ENCODE data around the gene TRPV5.

DNA sequence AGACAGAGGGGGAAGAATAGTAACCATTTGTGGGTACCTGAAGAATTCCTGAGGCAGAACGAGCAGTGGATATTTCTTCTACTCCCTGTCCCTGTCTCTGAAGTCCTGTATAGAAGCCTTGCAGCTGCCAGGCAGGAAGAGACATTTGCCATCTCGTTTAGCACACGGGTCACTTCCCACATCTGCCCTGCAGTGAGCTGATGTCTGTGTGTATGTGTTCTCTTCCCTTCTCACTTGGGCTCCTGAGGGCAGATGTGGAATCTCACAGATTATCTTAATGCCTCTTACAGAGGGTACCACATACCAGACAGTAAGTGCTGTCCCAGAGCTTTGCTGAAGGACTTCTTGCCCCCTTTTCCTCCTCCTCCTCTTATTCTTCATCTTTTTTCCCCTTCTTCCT lies 33.9 kb downstream of the TRPV5 start:
- TF ChIP-seq POLR2A (IDR thresholded peaks at IDR 0.05) (no peak), EP300 (IDR thresholded peaks at IDR 0.05) (no peak)
- TF ChIP-seq, protein P1, sequence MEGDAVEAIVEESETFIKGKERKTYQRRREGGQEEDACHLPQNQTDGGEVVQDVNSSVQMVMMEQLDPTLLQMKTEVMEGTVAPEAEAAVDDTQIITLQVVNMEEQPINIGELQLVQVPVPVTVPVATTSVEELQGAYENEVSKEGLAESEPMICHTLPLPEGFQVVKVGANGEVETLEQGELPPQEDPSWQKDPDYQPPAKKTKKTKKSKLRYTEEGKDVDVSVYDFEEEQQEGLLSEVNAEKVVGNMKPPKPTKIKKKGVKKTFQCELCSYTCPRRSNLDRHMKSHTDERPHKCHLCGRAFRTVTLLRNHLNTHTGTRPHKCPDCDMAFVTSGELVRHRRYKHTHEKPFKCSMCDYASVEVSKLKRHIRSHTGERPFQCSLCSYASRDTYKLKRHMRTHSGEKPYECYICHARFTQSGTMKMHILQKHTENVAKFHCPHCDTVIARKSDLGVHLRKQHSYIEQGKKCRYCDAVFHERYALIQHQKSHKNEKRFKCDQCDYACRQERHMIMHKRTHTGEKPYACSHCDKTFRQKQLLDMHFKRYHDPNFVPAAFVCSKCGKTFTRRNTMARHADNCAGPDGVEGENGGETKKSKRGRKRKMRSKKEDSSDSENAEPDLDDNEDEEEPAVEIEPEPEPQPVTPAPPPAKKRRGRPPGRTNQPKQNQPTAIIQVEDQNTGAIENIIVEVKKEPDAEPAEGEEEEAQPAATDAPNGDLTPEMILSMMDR (IDR thresholded peaks at IDR 0.05) = no peak
